Peyer's patch (tissue), 4 donors: ENCODE results near the gene CAMKK1.
A peak's percentile ranks its signal among the peaks of the same experiment; 100 is the strongest.

Source experiments
- POLR2A ChIP-seq, 2 donors: fragments of 450-650 bp; IDR thresholded peaks; one replicate each; pipeline ENCODE4 v1.5.1; 2017; ENCODE audit warnings: antibody characterized with exemption in 2 of 2, mild to moderate bottlenecking in 2 of 2, moderate library complexity in 2 of 2
- TF ChIP-seq, protein P1 (sequence below), 6 experiments: fragments of 450-650 bp in 4 of 6; fragments of 200-600 bp in 2 of 6; sonication (generic) in 1 of 6; IDR thresholded peaks; one replicate each; pipeline ENCODE4 v1.5.1; 2017 to 2019; ENCODE audit warnings: antibody characterized with exemption in 6 of 6, mild to moderate bottlenecking in 3 of 6, moderate library complexity in 1 of 6

DNA sequence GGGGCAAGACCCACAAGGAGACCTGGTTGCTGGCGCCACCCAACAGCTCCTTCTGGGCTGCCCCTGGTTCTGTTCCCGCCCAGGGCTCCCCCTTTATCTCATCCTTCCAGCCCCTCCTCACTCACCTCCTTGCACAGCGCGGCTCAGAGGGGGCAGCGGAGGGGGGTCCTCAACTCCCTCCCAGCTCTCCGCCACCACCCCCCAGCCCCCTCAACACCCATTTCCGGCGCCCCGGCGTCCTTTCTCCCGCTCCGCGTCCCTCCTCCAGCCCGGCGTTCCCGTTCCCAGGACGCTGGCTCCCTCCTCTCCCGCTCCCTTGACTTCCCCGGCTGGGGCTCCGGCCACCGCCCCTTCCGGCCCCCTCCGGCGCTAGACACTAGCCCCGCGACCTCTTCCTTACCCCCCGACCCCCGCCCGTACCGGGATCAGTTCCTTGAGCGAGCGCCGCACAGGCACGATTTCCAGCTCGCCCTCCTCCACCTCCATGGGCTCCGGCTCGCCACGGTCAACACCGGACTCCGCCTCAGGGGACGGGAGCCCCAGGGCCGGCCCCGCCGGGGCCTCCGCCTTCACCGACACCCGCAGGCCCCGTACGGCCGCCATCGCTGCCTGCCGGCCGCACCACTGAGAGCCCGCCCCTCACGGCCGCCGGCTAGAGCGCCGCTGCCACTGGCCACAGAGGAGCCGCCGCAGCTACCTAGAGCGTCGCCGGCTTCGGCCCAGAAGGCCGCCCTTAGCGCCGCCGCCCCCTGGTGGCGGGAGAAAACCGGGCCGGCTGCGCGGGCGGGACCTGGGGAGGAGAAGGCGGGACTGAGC lies 47.0 kb downstream of the CAMKK1 start, which contains the start of gene NCBP3:
- peak; percentile 95 to 97 for TF ChIP-seq POLR2A (IDR thresholded peaks at IDR 0.05)
- TF ChIP-seq, protein P1, sequence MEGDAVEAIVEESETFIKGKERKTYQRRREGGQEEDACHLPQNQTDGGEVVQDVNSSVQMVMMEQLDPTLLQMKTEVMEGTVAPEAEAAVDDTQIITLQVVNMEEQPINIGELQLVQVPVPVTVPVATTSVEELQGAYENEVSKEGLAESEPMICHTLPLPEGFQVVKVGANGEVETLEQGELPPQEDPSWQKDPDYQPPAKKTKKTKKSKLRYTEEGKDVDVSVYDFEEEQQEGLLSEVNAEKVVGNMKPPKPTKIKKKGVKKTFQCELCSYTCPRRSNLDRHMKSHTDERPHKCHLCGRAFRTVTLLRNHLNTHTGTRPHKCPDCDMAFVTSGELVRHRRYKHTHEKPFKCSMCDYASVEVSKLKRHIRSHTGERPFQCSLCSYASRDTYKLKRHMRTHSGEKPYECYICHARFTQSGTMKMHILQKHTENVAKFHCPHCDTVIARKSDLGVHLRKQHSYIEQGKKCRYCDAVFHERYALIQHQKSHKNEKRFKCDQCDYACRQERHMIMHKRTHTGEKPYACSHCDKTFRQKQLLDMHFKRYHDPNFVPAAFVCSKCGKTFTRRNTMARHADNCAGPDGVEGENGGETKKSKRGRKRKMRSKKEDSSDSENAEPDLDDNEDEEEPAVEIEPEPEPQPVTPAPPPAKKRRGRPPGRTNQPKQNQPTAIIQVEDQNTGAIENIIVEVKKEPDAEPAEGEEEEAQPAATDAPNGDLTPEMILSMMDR (IDR thresholded peaks at IDR 0.05) = peak; percentile 95 to 99 (median 99)
